ENCODE measurements around the gene FNDC8. TPM values are rescaled to one million over a fixed set of nuclear protein-coding genes. Genes with fewer than 3 reads are reported as not detected.
"Not testable (repeated sequence)": the region's sequence is repeated elsewhere in the genome, so short reads cannot be mapped to it uniquely, and the experiment has no call there.

The FNDC8 gene
- not detected for total RNA-seq

DNA sequence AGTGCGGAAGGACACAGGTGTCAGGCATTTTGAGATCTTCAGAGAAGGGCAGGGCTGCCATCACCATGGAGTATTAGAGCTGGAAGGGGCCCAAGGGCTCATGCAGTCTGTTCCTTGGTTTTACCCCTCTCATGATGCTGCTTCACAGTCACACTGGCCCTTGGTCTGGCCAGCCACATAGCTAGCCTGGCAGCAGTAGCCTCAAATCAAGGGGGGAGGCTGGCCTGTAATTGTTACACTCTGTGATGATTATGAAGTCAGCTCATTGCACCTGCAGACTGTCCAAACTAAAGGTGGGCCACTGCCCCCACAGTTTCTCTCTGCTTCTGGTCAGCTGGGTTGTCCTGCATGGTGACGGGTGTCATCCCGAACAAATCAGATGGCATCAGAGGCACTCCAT is at the start of gene FNDC8:
FNDC8 (plus strand) TSS at position 301 of the 400 bp plus-strand sequence; CDS start at position 380, 79 bp downstream.
- DNase-seq (ENCODE audit: low spot score in 2 of 2) (no peak), FAIRE-seq (no peak)

DNA sequence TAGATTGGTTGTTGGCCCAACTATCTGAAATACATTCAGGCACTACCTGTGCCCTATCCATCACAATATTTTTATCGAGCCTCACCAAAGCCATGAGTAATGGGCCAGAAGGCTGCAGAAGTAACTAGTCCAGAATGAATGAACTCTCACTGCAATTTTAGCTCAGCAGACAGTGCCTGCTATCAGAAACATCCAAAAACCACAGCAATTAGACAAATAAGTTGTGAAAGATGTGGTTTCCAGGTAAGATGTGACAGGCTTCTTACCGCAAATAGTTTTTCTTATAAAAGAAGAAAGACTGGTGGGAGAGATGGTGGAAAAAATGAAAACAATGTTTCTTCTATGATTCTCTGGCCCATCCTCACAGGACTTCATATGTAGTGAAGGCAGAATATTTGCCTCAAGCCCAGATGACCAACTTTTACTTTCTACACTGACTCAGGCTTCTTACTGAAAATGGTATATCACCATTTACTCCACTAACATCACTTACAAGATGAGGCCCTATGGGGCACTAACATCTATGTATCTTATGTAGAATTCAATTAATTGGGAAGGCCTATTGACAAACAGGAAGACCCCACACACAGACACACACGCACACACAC is 48.1 kb upstream of the FNDC8 start:
- FAIRE-seq: no peak
- DNase-seq (ENCODE audit: low spot score in 2 of 2): no peak

DNA sequence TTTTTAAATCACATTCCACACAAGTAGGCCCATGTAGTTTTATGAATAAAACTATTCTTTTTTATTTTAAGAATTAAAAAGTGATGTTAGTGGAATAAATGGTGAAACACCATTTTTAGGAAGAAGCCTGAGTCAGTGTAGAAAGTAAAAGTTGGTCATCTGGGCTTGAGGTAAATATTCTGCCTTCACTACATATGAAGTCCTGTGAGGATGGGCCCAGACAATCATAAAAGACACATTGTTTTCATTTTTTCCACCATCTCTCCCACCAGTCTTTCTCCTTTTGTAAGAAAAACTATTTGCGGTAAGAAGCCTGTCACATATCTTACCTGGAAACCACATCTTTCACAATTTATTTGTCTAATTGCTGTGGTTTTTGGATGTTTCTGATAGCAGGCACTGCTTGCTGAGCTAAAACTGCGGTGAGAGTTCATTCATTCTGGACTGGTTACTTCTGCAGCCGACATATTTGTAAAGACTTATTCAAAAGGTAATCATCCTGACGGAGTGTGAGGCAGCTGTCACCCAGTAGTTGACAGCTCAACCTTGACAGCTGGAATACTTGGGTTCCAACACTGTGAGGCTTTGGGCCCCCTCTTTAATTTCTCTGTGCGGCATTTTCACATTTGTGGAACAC is 47.3 kb upstream of the FNDC8 start:
- DNase-seq (ENCODE audit: low spot score in 2 of 2) (no peak), FAIRE-seq (no peak)

DNA sequence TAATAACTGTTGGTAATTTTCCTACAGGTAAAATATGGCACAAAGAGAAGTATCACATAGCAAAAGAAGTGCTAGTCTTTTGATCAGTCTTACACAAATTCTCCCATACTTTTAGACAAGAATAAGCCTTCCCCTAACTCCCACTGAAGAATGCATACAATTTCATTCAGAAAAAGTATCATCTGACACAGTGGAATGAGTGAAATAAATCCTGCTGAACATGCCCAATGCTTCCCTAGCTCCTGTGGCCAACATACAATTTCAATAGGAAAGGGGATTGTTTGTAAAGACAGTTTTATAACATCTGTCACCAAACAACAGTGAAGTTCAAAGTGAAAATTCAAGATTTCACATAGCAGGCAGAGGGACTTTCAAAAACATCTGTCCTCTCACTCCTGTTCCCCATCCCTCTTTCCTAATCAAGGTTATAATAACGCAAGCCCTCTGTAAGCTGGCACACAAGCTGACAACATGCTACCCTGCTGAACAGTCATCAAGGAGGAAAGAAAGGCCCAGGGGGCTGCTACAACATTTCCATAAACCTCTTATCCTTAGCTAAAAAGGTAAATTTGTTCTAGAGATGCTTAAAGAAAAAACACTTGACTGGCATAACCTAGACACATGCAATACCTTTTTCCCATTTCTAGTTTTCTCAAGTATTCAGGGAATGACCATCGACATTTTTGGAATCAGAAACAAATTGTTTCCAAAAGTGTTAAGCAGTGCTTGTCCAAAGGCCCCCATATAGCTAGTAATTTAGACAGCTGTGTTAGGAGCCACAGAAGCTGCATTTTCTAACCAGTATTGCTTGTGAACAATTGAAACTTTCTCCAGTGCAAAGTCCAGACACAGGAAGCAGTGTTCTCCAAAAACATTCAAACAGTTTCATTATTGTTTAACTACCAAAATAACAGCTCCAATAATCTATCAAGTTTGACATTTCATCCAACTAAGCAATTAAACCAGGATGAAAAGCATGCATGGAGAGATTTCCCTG is 46.4 kb upstream of the FNDC8 start:
- FAIRE-seq (peak; percentile 26), DNase-seq (ENCODE audit: low spot score in 2 of 2) (no peak)

DNA sequence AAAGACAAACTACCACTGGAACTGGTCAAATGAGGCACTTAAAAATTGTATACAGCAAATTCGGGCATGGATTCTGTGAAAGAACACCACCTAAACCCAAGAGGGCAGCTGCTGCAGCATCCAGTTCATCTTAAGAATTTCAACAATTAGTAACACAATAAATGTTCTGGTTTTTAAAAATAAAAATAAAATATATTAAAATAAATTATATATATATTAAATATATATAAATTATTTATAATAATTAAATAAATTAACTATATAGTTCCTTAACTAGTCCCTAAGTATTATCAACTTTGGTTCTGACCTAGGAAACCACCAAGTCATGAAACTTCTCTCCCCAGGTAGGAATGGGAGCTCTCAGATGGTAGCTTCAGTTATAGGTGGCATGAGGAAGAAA is 44.5 kb upstream of the FNDC8 start:
- no peak for FAIRE-seq
- DNase-seq (ENCODE audit: low spot score in 2 of 2): no peak

DNA sequence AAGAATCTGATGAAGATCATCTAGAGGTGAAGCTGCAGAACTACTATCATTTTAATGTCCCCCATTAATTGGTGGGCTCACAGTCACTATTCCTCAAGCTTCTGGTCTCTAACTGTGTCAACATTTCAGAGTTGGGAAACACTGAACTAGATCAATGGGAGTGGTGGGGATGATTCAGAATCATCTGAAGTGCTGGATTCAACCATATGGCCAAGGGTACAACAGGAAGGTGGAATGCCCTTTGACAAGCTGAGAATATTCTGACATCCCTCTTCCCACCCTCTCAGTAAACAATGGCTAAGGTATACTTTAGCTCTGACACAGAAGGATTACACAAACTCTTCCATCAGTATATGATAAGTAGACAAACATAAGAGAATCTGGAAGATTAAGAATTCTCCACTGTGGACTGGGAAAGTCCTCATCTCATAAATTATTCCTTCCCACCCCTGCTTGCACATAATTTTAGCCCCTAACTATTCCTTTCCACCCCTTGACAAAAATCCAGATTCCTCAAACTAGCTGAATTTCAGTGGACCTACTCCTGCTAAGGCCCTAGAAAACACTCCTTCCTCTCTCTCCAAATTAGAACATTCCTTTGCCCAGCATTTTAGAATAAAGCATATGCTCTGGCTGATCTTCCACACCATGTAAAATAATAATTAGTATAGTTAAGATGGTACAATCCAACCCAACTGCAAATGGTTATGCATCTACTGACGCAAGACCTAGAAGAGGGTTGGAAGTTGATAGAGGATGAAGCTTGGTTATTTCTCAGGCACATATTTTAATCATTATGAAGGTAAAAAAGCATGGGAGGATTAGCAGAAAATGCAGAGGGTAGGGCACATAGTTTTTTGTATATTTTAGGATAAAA is 41.6 kb upstream of the FNDC8 start:
- no peak for FAIRE-seq
- no peak for DNase-seq (ENCODE audit: low spot score in 2 of 2)

DNA sequence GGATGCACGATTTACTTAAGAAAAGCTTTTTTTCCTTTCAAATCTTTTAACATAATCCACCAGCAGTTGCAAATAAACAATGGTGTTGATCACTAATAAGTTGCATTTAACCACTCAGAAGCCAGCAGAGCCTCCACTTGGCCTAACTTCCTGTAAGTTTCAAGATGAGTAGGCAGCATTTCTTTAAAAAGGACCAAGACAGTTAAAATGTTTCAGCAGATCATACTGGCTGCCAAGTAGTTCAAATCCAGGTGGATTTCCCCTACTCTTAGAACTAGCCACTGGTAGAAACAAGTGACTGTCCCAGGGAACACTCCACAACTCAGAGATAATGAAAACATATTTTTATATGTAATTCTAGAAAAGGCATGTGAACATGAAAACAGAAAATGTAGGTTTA is 40.9 kb upstream of the FNDC8 start:
- FAIRE-seq: no peak
- no peak for DNase-seq (ENCODE audit: low spot score in 2 of 2)

DNA sequence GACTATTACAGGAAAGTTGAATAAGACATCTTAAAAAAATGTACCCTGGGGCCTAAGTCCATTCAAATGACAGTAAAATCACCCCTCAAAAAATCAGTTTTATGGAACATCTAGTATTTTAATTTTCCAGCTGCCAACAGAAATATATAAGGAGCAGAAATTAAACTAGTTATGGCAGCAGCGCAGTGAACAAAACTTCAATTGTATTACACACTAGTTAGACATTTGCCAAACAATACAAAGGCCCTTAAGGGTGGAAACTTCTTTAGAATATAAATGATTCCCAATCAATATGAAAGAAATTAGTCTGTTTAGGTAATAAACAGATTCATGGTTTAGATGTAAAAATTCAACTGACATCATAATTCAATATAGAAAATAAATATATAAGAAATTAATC is 39.8 kb upstream of the FNDC8 start:
- no peak for DNase-seq (ENCODE audit: low spot score in 2 of 2)
- no peak for FAIRE-seq

DNA sequence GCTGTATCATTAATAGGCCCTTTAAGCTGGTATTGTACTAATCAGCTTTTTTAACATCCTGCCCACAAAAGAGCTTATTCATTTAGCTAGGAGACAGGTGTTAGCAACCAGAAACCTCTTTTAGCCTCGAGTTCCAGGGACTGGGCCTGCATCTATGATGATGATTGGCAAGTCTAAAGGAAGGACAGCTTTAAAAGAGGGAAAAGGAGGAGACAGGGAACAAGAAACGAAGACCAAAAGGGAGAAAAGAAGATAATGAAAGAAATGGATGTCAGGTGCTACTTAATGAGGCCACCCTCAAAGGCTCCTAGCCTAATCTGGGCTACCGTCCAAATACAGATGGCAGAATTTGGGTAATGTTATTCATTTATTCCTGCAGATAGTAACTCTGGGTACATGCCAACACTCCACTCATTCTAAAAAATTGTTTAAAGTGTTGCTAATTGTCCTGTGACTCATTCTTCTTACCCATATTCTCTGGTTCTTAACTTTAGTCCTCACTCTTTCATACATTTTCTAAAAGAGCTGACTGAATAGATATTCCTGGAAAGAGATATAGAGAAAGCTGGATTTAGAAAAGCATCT is 39.2 kb upstream of the FNDC8 start:
- FAIRE-seq (no peak), DNase-seq (ENCODE audit: low spot score in 2 of 2) (peak in 1 of 2 donors; percentile 34)

DNA sequence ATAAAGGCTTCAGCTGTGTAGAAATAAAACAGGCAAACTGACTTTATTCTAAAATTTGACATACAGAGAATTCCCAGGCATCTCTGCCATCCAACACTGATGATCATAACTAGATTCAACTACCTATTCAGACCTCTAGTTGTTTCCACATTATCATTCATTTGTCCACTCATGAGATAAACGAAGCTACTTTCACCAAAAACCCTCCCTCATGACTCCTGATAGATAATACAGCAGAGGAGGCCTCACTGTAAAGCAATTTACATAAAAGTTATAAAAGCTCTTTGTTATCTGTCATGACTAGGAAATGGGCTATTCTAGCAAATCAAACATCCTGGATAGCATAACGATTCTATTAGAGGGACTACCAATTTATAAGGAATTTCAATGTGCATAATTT is 38.3 kb upstream of the FNDC8 start:
- DNase-seq (ENCODE audit: low spot score in 2 of 2) (no peak), FAIRE-seq (no peak)

DNA sequence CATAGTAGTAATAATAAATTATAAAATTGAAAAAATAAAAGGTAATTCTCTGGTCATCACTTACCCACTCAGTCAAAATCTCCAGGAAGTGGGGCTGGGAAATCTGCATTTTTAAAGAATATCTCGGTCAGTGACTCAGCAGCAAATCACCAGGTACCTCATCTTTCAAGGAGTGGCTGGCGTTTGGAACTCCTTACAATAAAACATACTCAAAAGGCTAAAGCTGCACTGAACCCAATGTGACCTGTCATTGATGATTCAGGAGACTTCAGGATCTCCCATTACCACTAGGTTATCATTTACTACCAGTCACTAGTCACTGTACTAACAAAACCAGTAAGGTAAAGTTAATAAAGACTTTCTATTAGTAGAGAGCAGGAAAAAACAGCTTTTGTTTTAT is 36.4 kb upstream of the FNDC8 start:
- DNase-seq (ENCODE audit: low spot score in 2 of 2) (no peak), FAIRE-seq (no peak)

DNA sequence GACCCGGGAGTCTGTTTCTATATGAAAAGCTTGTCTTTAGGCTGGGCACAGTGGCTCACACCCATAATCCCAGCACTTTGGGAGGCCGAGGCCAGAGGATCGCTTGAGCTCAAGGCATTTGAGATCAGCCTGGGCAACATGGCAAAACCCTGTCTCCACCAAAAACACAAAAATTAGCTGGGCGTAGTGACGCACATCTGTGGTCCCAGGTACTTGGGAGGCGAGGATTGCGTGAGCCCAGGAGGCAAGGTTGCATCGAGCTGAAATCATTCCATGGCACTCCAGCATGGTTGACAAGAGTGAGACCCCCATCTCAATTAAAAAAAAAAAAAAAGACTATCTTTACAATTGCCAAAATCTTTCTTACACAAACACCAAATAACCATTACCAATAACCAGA is 35.3 kb upstream of the FNDC8 start:
- FAIRE-seq (no peak), DNase-seq (ENCODE audit: low spot score in 2 of 2) (no peak)

DNA sequence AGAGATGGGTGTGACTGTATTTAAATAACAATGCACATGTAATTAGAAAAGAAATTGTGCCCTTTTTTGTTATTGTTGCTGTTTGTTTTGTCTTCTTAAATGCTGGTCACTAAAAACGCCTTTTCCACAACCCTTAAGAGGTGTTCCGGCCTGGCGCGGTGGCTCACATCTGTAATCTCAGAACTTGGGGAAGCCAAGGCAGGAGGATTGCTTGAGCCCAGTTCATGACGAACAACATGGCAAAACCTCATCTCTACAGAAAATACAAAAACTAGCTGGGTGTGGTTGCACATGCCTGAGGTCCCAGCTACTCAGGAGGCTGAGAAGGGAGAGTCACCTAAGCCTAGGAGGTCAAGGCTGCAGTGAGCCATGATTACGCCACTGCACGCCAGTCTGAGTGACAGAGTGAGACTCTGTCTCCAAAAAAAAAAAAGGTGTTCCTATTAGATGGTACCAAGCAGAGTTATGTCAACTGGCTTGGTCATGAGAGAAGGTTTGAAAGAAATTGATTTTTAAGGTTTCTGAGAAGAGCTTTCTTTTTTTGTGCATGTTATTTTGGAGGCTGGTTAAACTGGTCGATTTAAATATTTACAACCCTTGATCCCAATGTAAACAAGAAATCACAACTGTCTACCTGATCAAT is 34.4 kb upstream of the FNDC8 start:
- no peak for FAIRE-seq
- no peak for DNase-seq (ENCODE audit: low spot score in 2 of 2)

DNA sequence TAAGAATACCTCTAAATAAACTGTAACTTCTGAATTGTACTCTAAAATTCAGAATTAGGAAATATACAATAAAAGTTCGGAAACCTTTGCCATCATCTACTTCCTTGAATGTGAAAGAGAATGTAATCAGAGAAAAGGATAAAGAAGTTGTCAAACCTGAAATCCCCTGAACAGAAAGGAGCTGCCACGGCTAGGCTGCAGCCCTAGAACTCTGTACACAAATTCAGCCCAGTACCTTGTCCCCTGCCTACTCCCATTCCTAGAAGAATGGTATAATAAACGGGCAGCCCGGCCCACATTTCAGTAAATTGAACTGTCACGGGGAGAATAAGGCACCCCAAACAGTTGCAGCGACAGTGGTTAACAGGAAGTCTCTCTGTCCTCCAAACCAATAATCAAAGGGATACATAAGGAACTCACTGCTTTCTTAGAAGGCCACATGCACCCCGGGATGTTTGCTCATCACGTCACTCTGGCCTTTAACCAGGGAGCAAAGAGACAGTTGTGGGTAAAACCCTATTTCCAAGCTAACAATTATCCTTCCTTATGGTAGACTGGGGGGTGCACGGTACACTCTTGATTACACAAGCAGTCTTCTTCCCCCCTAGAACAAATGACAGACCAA is 33.6 kb upstream of the FNDC8 start:
- DNase-seq (ENCODE audit: low spot score in 2 of 2) (peak in 1 of 2 donors; percentile 13), FAIRE-seq (no peak)

DNA sequence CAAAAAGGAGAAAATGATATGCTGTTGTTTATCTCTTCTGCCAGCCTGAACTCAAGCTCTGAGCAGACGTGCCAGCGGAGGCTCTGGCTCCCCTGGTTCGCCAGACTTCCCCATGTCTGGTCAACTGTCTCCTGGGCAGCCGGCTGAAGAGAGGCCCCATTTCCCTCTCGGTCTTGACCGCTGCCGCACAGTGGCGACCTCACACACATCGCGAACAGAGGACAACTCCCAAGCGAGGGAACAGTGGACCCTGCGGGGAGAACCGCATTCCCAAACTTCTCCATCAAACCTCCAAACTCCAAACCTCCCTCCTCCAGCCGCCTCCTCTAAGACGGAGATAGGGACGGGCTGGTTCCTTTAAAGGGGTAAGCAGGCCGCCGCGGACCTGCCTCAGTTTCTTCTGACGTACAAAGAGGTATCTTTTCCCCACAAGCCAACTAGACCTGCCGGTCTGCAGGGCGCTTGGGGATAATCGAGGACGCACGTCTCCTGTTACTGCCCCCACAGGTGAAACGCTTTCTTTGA is 33.0 kb upstream of the FNDC8 start:
- peak; percentile 27 to 43 for DNase-seq (ENCODE audit: low spot score in 2 of 2)
- FAIRE-seq: no peak

DNA sequence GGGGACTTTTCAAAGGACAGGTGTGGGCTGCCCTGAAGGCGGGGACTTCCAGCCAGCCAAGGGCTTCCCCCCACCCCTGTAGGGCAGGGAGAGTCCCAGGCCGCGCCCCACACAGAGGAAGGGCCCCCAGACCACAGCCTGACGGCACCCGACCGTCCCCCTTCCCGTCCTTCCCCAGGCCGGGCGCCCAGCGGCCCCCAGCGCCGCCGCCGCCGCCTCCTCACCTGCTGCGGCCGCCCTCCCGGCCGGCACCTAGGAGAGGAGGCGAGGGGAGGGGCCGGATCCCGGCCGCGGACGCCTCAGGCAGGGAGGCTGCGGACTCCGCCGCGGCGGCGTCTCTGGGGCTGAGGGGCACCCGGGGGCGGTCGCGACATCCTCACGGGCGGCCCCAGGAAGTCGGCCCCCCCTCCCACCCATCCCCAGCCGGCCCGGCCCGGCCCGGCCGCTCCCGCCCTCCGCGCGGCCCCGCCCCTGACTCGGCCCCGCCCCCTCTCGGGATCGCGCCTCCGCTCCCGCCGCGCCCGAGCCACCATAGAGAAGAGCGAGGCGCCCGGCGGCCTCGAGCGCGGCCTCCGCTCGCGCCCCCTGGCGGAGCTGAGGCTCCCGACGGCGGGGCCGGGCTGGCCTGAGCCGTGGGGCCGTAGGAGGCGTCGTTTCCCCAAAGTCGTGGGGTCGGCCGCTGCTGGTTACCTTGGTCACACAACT is 32.4 kb upstream of the FNDC8 start:
- peak; percentile 92 for DNase-seq (ENCODE audit: low spot score in 2 of 2)
- FAIRE-seq: no peak

DNA sequence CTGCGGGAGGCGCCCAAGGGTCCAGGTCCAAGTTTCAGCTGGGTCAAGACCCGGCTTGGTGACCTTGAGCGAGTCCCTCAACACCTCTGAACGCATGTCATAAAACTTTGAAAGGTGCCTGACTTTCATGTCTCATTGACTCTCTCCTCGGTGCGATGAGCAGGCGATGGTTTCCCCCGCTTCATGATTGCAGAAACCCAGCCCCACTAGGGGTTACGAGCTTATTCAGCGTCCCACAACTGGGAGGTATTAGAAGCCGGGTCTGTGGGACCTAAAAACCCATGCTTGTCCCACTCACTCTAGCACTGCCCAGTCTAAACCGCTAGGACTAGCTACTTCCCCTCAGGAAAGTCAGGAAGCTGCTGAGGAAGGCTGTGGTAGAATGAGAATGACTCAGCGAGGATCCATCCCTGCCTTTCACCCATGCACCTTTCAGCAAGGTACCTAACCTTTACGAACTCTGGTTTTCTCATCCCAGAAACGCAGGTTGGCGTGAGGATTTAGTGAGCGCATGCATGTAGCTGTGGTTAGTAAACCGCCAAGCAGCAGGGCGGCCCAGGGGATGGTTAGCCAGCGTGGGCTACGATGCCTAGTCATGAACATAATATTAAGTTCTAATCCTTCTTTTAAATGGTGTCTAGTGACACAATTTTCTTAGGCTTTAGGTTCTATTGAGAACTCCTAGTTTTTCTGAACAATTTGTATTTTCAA is 31.7 kb upstream of the FNDC8 start:
- DNase-seq (ENCODE audit: low spot score in 2 of 2): no peak
- no peak for FAIRE-seq

DNA sequence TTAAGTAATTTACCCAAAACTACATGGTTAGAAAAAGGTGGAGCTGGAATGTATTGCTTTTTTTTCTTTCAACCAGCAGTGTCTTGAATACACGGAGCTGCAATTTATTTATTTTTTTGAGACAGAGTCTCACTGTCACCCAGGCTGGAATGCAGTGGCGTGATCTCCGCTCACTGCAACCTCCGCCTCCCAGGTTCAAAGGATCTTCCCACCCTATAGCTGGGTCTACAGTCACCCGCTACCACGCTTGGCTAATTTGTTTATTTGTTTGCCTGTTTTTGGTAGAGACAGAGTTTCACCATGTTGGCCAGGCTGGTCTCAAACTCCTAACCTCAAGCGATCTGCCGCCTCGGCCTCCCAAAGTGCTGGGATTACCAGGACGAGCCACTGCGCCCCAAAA is 30.7 kb upstream of the FNDC8 start:
- not testable (repeated sequence) for DNase-seq (ENCODE audit: low spot score in 2 of 2); FAIRE-seq
